Left ventricle myocardium superior (tissue), 1 donor: ENCODE results near the gene CPA3. TPM values are rescaled to one million over a fixed set of nuclear protein-coding genes. Genes with fewer than 3 reads are reported as not detected.

Experiments used
- total RNA-seq: library from RNA; stranded (reverse); fragmentation: NEBNext Ultra II Directional; extraction: Animal tissue kit (Norgen Biotek cat#: 25700); gene quantifications from one replicate; pipeline ENCODE4 v1.2.1, GENCODE V29; 2021
- donor health status: DM: no; HTN: yes; CAD: no; lungs with severe emphysema.

CPA3 gene
- total RNA-seq, 1 donor from 2014 or later = 2.0 TPM

Other genes with a start within 250 kb of the CPA3 start
- gene AGTR1, start 167.4 kb upstream of the CPA3 start, total RNA-seq = 2.2 TPM
- gene CPB1, start 37.5 kb upstream of the CPA3 start, total RNA-seq = not detected
- 179 TPM for gene GYG1, start 126.2 kb downstream of the CPA3 start, total RNA-seq
- gene HLTF, start 221.2 kb downstream of the CPA3 start, total RNA-seq = 29.0 TPM